DMS 273 treated with DMSO at 0.1 percent for 48 hours (cell line): ENCODE results near the gene IL31.

Experiments used
- DNase-seq: peaks from one replicate; lab custom pipeline; 2025; lab: John Stamatoyannopoulos, UW

The IL31 gene

GRCh38 chr12:122155705-122156104 lies 18.3 kb downstream of the IL31 start:
- no peak for DNase-seq

GRCh38 chr12:122152754-122153153 lies 21.3 kb downstream of the IL31 start:
- no peak for DNase-seq

- no peak for DNase-seq
These were observed 23.8 kb downstream of the IL31 start for GRCh38 chr12:122150127-122150681.

- no peak for DNase-seq
These were observed 25.4 kb downstream of the IL31 start for GRCh38 chr12:122148657-122149056.

GRCh38 chr12:122147514-122148290 lies 26.3 kb downstream of the IL31 start:
- no peak for DNase-seq

GRCh38 chr12:122145505-122146330 lies 28.3 kb downstream of the IL31 start:
- DNase-seq = no peak

- no peak for DNase-seq
These were observed 29.1 kb downstream of the IL31 start for GRCh38 chr12:122144885-122145284.

- DNase-seq = no peak
These were observed 31.2 kb downstream of the IL31 start for GRCh38 chr12:122142857-122143256.

GRCh38 chr12:122141911-122142725 lies 31.9 kb downstream of the IL31 start:
- no peak for DNase-seq

- DNase-seq = no peak
These were observed 33.4 kb downstream of the IL31 start for GRCh38 chr12:122140467-122141257.

GRCh38 chr12:122139941-122140340 lies 34.1 kb downstream of the IL31 start:
- DNase-seq = no peak

- DNase-seq = no peak
These were observed 34.8 kb downstream of the IL31 start for GRCh38 chr12:122139266-122139665.

GRCh38 chr12:122138616-122139015 lies 35.4 kb downstream of the IL31 start:
- DNase-seq = no peak

- no peak for DNase-seq
These were observed 35.8 kb downstream of the IL31 start for GRCh38 chr12:122138181-122138580.

- DNase-seq = no peak
These were observed 36.3 kb downstream of the IL31 start for GRCh38 chr12:122137681-122138080.

- DNase-seq = no peak
These were observed 36.8 kb downstream of the IL31 start for GRCh38 chr12:122137229-122137628.

- no peak for DNase-seq
These were observed 38.5 kb downstream of the IL31 start for GRCh38 chr12:122135437-122136031.

GRCh38 chr12:122133192-122133950 lies 40.6 kb downstream of the IL31 start:
- DNase-seq = no peak

- DNase-seq = no peak
These were observed 43.9 kb downstream of the IL31 start for GRCh38 chr12:122130150-122130549.

- no peak for DNase-seq
These were observed 44.9 kb downstream of the IL31 start for GRCh38 chr12:122129131-122129530.
